GM12864 (cell line): ENCODE measurements around the gene GNAQ.

Source experiments
- DNase-seq: peaks from one replicate; pipeline ENCODE4 v3.0.0-alpha.2; 2011; ENCODE audit warnings: low read depth
- H3K4me3 ChIP-seq: 2 replicates; pipeline ENCODE4 v1.5.1; 2011; ENCODE audit warnings: mild to moderate bottlenecking, low read depth, low read length, control low read depth
- CTCF ChIP-seq: IDR thresholded peaks from 2 replicates; pipeline ENCODE4 v1.5.1; 2011; ENCODE audit warnings: low read depth, mild to moderate bottlenecking, moderate library complexity, low read length, control low read depth, inconsistent platforms; ENCODE audit errors: missing control alignments

GNAQ gene

GRCh38 chr9:77943057-77943456 is 88.6 kb downstream of the GNAQ start:
- TF ChIP-seq CTCF: no peak
- H3K4me3 ChIP-seq: no peak overlapping the region
- DNase-seq: no peak

GRCh38 chr9:77939149-77939668 is 92.4 kb downstream of the GNAQ start:
- DNase-seq: no peak
- no peak for TF ChIP-seq CTCF
- no peak overlapping the region for H3K4me3 ChIP-seq

- no peak overlapping the region for H3K4me3 ChIP-seq
- DNase-seq: no peak
- TF ChIP-seq CTCF: no peak
Measured at GRCh38 chr9:77938163-77938562, 93.4 kb downstream of the GNAQ start.

GRCh38 chr9:77935974-77936373 is 95.6 kb downstream of the GNAQ start:
- no peak overlapping the region for H3K4me3 ChIP-seq
- TF ChIP-seq CTCF: no peak
- DNase-seq: no peak

GRCh38 chr9:77935211-77935610 is 96.4 kb downstream of the GNAQ start:
- no peak overlapping the region for H3K4me3 ChIP-seq
- no peak for TF ChIP-seq CTCF
- no peak for DNase-seq

- no peak overlapping the region for H3K4me3 ChIP-seq
- no peak for TF ChIP-seq CTCF
- DNase-seq: no peak
Measured at GRCh38 chr9:77933976-77934375, 97.6 kb downstream of the GNAQ start.

- no peak for TF ChIP-seq CTCF
- no peak for DNase-seq
- H3K4me3 ChIP-seq: no peak overlapping the region
Measured at GRCh38 chr9:77933019-77933418, 98.6 kb downstream of the GNAQ start.
